Keratinocyte (primary cell): ENCODE results near the gene MAP2K5. TPM values are rescaled to one million over a fixed set of nuclear protein-coding genes. Genes with fewer than 3 reads are reported as not detected.

Experiments
- DNase-seq: peaks from one replicate; pipeline ENCODE4 v3.0.0-alpha.2; 2011; ENCODE audit warnings: low read depth, missing footprints, low spot score
- FAIRE-seq: peaks from 2 replicates; lab custom pipeline; 2011; peaks lifted over from hg19 to GRCh38; lab: Jason Lieb, UNC
- H2AFZ ChIP-seq: 2 replicates; pipeline ENCODE4 v1.6.0; 2012; ENCODE audit warnings: low read length, control low read depth, inconsistent platforms; ENCODE audit not compliant: control insufficient read depth
- H3K27ac ChIP-seq: 2 replicates; pipeline ENCODE4 v1.5.1; 2011; ENCODE audit warnings: low read length; ENCODE audit not compliant: control insufficient read depth, insufficient read depth
- H3K27me3 ChIP-seq: 3 replicates; pipeline ENCODE4 v1.6.0; 2011; ENCODE audit warnings: low read length; ENCODE audit not compliant: control insufficient read depth, insufficient read depth; ENCODE audit errors: extremely low read depth
- H3K36me3 ChIP-seq, 2 experiments: 2 replicates in 1 of 2; 3 replicates in 1 of 2; pipeline ENCODE4 v1.5.1; 2011; ENCODE audit warnings: low read length in 2 of 2, mild to moderate bottlenecking in 1 of 2; ENCODE audit not compliant: control insufficient read depth in 2 of 2, insufficient read depth in 2 of 2; ENCODE audit errors: extremely low read depth in 1 of 2
- H3K4me1 ChIP-seq: 3 replicates; pipeline ENCODE4 v1.5.1; 2011; ENCODE audit warnings: low read length; ENCODE audit not compliant: control insufficient read depth, insufficient read depth; ENCODE audit errors: extremely low read depth
- H3K4me2 ChIP-seq: 3 replicates; pipeline ENCODE4 v1.6.0; 2011; ENCODE audit warnings: low read depth, low read length; ENCODE audit not compliant: control insufficient read depth, insufficient read depth; ENCODE audit errors: extremely low read depth
- H3K4me3 ChIP-seq, 3 experiments: fragments of 200-600 bp in 1 of 3; sonication (generic) in 1 of 3; 2 replicates in 2 of 3; 3 replicates in 1 of 3; pipeline ENCODE4 v1.5.1; 2011 to 2016; ENCODE audit warnings: low read length in 3 of 3, mild to moderate bottlenecking in 3 of 3, control low read depth in 2 of 3, inconsistent platforms in 1 of 3, low read depth in 1 of 3, mixed read lengths in 1 of 3, mixed run types in 1 of 3, moderate library complexity in 1 of 3; ENCODE audit not compliant: control insufficient read depth in 2 of 3, insufficient read depth in 2 of 3; ENCODE audit errors: extremely low read depth in 1 of 3
- H3K79me2 ChIP-seq: 2 replicates; pipeline ENCODE4 v1.6.0; 2012; ENCODE audit warnings: low read length; ENCODE audit not compliant: control insufficient read depth, insufficient read depth
- H3K9ac ChIP-seq: 3 replicates; pipeline ENCODE4 v1.6.0; 2011; ENCODE audit warnings: low read length; ENCODE audit not compliant: control insufficient read depth, insufficient read depth; ENCODE audit errors: extremely low read depth
- H3K9me1 ChIP-seq: 3 replicates; pipeline ENCODE4 v1.6.0; 2011; ENCODE audit warnings: low read length; ENCODE audit not compliant: control insufficient read depth, insufficient read depth; ENCODE audit errors: extremely low read depth
- H3K9me3 ChIP-seq: 2 replicates; pipeline ENCODE4 v1.5.1; 2012; ENCODE audit warnings: low read depth, low read length; ENCODE audit not compliant: control insufficient read depth
- H4K20me1 ChIP-seq: 3 replicates; pipeline ENCODE4 v1.6.0; 2011; ENCODE audit warnings: low read length; ENCODE audit not compliant: control insufficient read depth, insufficient read depth; ENCODE audit errors: extremely low read depth
- EZH2 ChIP-seq: IDR thresholded peaks from one replicate; pipeline ENCODE4 v1.6.1; 2012; ENCODE audit warnings: inconsistent platforms, mild to moderate bottlenecking, low read length, moderate library complexity
- dilution Hi-C: fragments of 300-500 bp; cut with MboI; formaldehyde crosslinking; loops from one replicate; pipeline ENCODE4 v1.7.0; 2020; ENCODE audit warnings: low sequenced_read_pairs; ENCODE audit not compliant: extremely low pct_ligation_motif_present
- polyA plus RNA-seq, 5 experiments: library from polyadenylated mRNA; depleted of rRNA in 3 of 5; stranded (reverse) in 3 of 5; stranded (forward) in 1 of 5; unstranded in 1 of 5; fragments of >200 nt; gene quantifications; 1 replicate in 1 of 5; 2 replicates in 3 of 5; 3 replicates in 1 of 5; pipeline versions ENCODE4 v1.2.1 to v1.2.3, GENCODE V29; 2011 to 2012; ENCODE audit warnings: missing spikeins in 2 of 5, low read depth in 1 of 5, low replicate concordance in 1 of 5
- TF ChIP-seq, protein P1 (sequence below), 3 experiments: IDR thresholded peaks in 1 of 3; conservative IDR thresholded peaks in 1 of 3; optimal IDR thresholded peaks in 1 of 3; 2 replicates in 2 of 3; 3 replicates in 1 of 3; pipeline versions ENCODE3 to v1.5.1; 2011; ENCODE audit warnings: low read length in 3 of 3, mild to moderate bottlenecking in 3 of 3, moderate library complexity in 2 of 3, control low read depth in 1 of 3, inconsistent platforms in 1 of 3; ENCODE audit not compliant: insufficient read depth in 2 of 3; ENCODE audit errors: extremely low read depth in 1 of 3

MAP2K5 gene
- polyA plus RNA-seq, 1 donor (not counting 4 experiments of a cell fraction or from before 2014, with no cell fraction given): 3.6 TPM

DNA sequence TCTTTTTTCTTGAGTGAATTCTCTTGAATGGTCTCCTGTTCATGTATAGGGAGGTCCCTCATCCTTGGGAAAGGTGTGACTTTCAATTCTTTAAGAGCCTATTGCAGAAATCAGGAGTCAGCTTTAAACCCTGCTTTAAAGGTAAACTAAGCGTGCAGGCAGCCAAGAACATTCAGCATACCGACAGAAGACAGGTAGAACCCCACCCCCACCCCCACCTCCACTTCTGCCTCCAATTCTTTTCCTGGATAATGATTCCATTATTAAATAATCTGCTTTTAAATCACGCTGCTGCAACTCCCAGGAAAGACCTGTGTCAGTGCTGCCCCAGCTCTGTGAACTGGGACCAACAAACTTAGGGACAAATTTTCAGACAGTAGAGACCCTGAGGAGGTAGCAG, 233.5 kb downstream of the MAP2K5 start:
- Histone ChIP-seq H3K4me2 (no peak overlapping the region), H3K9ac (no peak overlapping the region), H3K9me1 (no peaks in the 10 kb centered on the region), H3K9me3 (no peaks in the 10 kb centered on the region), H3K27ac (no peak overlapping the region), H3K4me1 (no peaks in the 10 kb centered on the region), H3K4me3 (no peak overlapping the region), H4K20me1 (no peaks in the 10 kb centered on the region), H3K79me2 (no peaks in the 10 kb centered on the region), H2AFZ (no peak overlapping the region), H3K27me3 (no peaks in the 10 kb centered on the region), H3K36me3 (no peaks in the 10 kb centered on the region)
- dilution Hi-C loops: no loop called here
- FAIRE-seq (no peak), DNase-seq (no peak)
- TF ChIP-seq EZH2: no peak
- TF ChIP-seq, protein P1, sequence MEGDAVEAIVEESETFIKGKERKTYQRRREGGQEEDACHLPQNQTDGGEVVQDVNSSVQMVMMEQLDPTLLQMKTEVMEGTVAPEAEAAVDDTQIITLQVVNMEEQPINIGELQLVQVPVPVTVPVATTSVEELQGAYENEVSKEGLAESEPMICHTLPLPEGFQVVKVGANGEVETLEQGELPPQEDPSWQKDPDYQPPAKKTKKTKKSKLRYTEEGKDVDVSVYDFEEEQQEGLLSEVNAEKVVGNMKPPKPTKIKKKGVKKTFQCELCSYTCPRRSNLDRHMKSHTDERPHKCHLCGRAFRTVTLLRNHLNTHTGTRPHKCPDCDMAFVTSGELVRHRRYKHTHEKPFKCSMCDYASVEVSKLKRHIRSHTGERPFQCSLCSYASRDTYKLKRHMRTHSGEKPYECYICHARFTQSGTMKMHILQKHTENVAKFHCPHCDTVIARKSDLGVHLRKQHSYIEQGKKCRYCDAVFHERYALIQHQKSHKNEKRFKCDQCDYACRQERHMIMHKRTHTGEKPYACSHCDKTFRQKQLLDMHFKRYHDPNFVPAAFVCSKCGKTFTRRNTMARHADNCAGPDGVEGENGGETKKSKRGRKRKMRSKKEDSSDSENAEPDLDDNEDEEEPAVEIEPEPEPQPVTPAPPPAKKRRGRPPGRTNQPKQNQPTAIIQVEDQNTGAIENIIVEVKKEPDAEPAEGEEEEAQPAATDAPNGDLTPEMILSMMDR (optimal IDR thresholded peaks at IDR 0.05 in 1 of 3, IDR thresholded peaks at IDR 0.05 in 1 of 3, conservative IDR thresholded peaks at IDR 0.05 in 1 of 3; ENCODE audit: extremely low read depth in 1 of 3, insufficient read depth in 2 of 3, low read length in 3 of 3): no peak

DNA sequence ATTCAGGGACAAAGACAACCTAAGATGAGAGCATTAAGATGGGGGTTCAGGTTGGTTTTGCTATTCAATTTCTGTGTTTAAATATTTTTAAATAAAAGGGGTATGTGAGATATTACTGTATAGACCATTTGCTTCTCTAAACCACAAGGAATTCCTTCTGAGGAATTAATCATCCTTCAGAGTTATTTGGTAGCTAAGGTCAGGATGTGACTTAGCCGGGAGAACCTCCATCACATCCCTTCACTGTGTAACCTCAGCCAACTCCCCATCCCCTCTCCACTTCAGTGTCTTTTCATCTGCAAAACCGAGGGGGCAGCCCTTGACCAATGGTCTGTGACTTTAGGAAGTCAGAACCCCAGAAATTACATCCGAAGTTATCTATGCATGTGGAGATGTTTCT, 234.1 kb downstream of the MAP2K5 start:
- Histone ChIP-seq H4K20me1 (no peaks in the 10 kb centered on the region), H2AFZ (no peak overlapping the region), H3K27ac (no peak overlapping the region), H3K4me3 (no peak overlapping the region), H3K9me3 (no peaks in the 10 kb centered on the region), H3K79me2 (no peaks in the 10 kb centered on the region), H3K4me1 (no peaks in the 10 kb centered on the region), H3K9me1 (no peaks in the 10 kb centered on the region), H3K4me2 (no peak overlapping the region), H3K27me3 (no peaks in the 10 kb centered on the region), H3K9ac (no peak overlapping the region), H3K36me3 (no peaks in the 10 kb centered on the region)
- no peak for DNase-seq
- dilution Hi-C loops: no loop called here
- TF ChIP-seq, protein P1 (optimal IDR thresholded peaks at IDR 0.05 in 1 of 3, IDR thresholded peaks at IDR 0.05 in 1 of 3, conservative IDR thresholded peaks at IDR 0.05 in 1 of 3; ENCODE audit: extremely low read depth in 1 of 3, insufficient read depth in 2 of 3, low read length in 3 of 3): no peak
- no peak for TF ChIP-seq EZH2
- FAIRE-seq: no peak
